ENCODE measurements around the gene HBE1. TPM values are rescaled to one million over a fixed set of nuclear protein-coding genes. Genes with fewer than 3 reads are reported as not detected.

Gene HBE1
- total and polyA plus RNA-seq, 2 of the 4 experiments (the other 2 are of a cell fraction), result 3.2 to 12.7 TPM

DNA sequence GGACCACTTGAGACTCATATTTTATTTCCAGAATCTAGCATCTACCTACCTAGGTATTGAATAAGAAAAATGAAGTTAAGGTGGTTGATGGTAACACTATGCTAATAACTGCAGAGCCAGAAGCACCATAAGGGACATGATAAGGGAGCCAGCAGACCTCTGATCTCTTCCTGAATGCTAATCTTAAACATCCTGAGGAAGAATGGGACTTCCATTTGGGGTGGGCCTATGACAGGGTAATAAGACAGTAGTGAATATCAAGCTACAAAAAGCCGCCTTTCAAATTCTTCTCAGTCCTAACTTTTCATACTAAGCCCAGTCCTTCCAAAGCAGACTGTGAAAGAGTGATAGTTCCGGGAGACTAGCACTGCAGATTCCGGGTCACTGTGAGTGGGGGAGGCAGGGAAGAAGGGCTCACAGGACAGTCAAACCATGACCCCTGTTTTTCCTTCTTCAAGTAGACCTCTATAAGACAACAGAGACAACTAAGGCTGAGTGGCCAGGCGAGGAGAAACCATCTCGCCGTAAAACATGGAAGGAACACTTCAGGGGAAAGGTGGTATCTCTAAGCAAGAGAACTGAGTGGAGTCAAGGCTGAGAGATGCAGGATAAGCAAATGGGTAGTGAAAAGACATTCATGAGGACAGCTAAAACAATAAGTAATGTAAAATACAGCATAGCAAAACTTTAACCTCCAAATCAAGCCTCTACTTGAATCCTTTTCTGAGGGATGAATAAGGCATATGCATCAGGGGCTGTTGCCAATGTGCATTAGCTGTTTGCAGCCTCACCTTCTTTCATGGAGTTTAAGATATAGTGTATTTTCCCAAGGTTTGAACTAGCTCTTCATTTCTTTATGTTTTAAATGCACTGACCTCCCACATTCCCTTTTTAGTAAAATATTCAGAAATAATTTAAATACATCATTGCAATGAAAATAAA, 44.9 kb downstream of the HBE1 start (continued):
- TF ChIP-seq RCOR1 (IDR thresholded peaks at IDR 0.05; ENCODE audit: insufficient replicate concordance, low read length) (no peak), RAD21 (IDR thresholded peaks at IDR 0.05; ENCODE audit: low read length) (no peak)

DNA sequence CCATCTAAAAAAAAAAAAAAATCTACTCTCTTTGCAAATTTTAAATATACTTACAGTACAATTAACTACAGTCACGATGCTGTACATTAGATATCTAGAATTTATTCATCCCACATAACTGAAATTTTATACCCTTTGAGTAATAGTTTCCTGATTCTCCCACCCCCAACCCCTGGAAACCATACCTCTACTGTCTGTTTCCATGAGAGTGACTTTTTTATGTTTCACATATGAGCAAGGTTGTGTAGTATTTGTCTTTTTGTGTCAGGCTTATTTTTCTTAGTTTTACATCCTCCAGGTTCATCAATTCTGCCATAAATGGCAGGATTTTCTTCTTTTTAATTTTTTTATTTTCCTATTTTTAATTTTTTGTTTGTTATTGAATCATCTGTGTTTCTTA, 46.1 kb downstream of the HBE1 start:
- BruUV-seq (replicated peaks), result no TSS peak
- Histone ChIP-seq H2BK5ac (ENCODE audit: low read depth, low read length, poor library complexity, severe bottlenecking) (no peak overlapping the region), H4K5ac (ENCODE audit: low read depth, low read length) (no peak overlapping the region), H3K36me3 (ENCODE audit: control insufficient read depth, insufficient read depth, low read length) (no peaks in the 10 kb centered on the region), H2AFZ (replicated peaks; ENCODE audit: low read length, poor library complexity) (no peak overlapping the region), H4K8ac (ENCODE audit: low read depth in 2 of 2, low read length in 2 of 2) (no peak overlapping the region), H3K14ac (replicated peaks; ENCODE audit: low read depth, low read length) (no peak overlapping the region), H2BK120ac (ENCODE audit: low read depth, low read length) (no peak overlapping the region), H3K79me1 (ENCODE audit: low read depth in 1 of 2, low read length in 2 of 2) (no peaks in the 10 kb centered on the region), H4K20me1 (ENCODE audit: insufficient read depth, low read length) (no peaks in the 10 kb centered on the region), H3K9me3 (ENCODE audit: control insufficient read depth, insufficient read depth, low read length) (no peaks in the 10 kb centered on the region), H3K4ac (ENCODE audit: low read depth, low read length) (no peak overlapping the region), H3K4me1 (ENCODE audit: control insufficient read depth, insufficient read depth, low read length) (no peaks in the 10 kb centered on the region), H2AK5ac (ENCODE audit: low read depth, low read length) (no peak overlapping the region), H3K9ac (ENCODE audit: low read depth, low read length) (no peak overlapping the region), H3K9me1 (ENCODE audit: insufficient read depth, low read length) (no peaks in the 10 kb centered on the region), H2BK20ac (ENCODE audit: low read depth, low read length) (no peak overlapping the region), H3K4me2 (ENCODE audit: low read depth, low read length) (peak overlapping the region; percentile 15; the same call in 1 of the 2 replicates), H3K4me3 (ENCODE audit: insufficient read depth, low read depth, low read length) (no peak overlapping the region), H3K27ac (ENCODE audit: insufficient read depth, low read length) (no peak overlapping the region), H3K18ac (ENCODE audit: low read depth, low read length) (peak overlapping the region; percentile 36; the same call in 1 of the 2 replicates), H3K27me3 (ENCODE audit: control insufficient read depth, insufficient read depth, low read length) (no peaks in the 10 kb centered on the region), H4K91ac (ENCODE audit: insufficient read depth, low read depth, low read length) (no peak overlapping the region), H2BK15ac (ENCODE audit: low read depth, low read length) (no peak overlapping the region), H3K23ac (ENCODE audit: low read depth, low read length) (no peak overlapping the region), H3K56ac (ENCODE audit: extremely low read depth, insufficient read depth, low read length) (no peak overlapping the region), H2AK9ac (replicated peaks; ENCODE audit: low read depth, low read length, poor library complexity) (no peak overlapping the region)
- ATAC-seq (ENCODE audit: low read depth) (no peak), DNase-seq (peak; percentile 32)
- ChIA-PET CTCF (no interaction called here), POLR2A (ENCODE audit: unreplicated experiment) (no interaction called here)
- intact Hi-C loops (cut with micrococcal nuclease), result no loop called here
- TF ChIP-seq, protein P1, sequence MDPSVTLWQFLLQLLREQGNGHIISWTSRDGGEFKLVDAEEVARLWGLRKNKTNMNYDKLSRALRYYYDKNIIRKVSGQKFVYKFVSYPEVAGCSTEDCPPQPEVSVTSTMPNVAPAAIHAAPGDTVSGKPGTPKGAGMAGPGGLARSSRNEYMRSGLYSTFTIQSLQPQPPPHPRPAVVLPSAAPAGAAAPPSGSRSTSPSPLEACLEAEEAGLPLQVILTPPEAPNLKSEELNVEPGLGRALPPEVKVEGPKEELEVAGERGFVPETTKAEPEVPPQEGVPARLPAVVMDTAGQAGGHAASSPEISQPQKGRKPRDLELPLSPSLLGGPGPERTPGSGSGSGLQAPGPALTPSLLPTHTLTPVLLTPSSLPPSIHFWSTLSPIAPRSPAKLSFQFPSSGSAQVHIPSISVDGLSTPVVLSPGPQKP (IDR thresholded peaks at IDR 0.05; ENCODE audit: borderline replicate concordance, low read depth, low read length), result no peak
- TF ChIP-seq CHD1 (IDR thresholded peaks at IDR 0.05; ENCODE audit: low read depth, low read length) (no peak), FOS (IDR thresholded peaks at IDR 0.05; ENCODE audit: low read depth, low read length) (no peak), BHLHE40 (IDR thresholded peaks at IDR 0.05; ENCODE audit: low read depth, low read length) (no peak), MAZ (IDR thresholded peaks at IDR 0.05; ENCODE audit: borderline replicate concordance, low read depth, low read length) (no peak), NFE2L2 (IDR thresholded peaks at IDR 0.05; ENCODE audit: low read depth, low read length) (no peak), RCOR1 (IDR thresholded peaks at IDR 0.05; ENCODE audit: insufficient replicate concordance, low read length) (no peak), CEBPB (IDR thresholded peaks at IDR 0.05; ENCODE audit: low read depth, low read length) (no peak), MAFK (IDR thresholded peaks at IDR 0.05; ENCODE audit: low read depth, low read length) (no peak), MXI1 (IDR thresholded peaks at IDR 0.05; ENCODE audit: borderline replicate concordance, low read depth, low read length) (no peak), SMC3 (IDR thresholded peaks at IDR 0.05; ENCODE audit: low read depth, low read length) (no peak), RFX5 (IDR thresholded peaks at IDR 0.05; ENCODE audit: low read depth, low read length) (no peak), RAD21 (IDR thresholded peaks at IDR 0.05; ENCODE audit: low read length) (no peak)
- TF ChIP-seq, protein P2, sequence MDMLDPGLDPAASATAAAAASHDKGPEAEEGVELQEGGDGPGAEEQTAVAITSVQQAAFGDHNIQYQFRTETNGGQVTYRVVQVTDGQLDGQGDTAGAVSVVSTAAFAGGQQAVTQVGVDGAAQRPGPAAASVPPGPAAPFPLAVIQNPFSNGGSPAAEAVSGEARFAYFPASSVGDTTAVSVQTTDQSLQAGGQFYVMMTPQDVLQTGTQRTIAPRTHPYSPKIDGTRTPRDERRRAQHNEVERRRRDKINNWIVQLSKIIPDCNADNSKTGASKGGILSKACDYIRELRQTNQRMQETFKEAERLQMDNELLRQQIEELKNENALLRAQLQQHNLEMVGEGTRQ (IDR thresholded peaks at IDR 0.05; ENCODE audit: low read depth, low read length), result no peak
- dilution Hi-C loops (cut with HindIII; ENCODE audit: low sequenced_read_pairs, unreplicated experiment), result no loop called here
- in situ Hi-C loops (cut with MboI; ENCODE audit: low sequenced_read_pairs), result no loop called here
- no CpG with 5 or more reads among the region's 1 CpG for WGBS, 2 experiments (ENCODE audit: extremely low coverage in 2 of 2, insufficient read length in 1 of 2)
